Neuronal stem cell (in vitro differentiated cells): ENCODE data around the gene FRRS1L.

Experiments used
- DNase-seq: peaks from one replicate; pipeline ENCODE4 v3.0.0-alpha.2; 2013; ENCODE audit warnings: low spot score
- H2AFZ ChIP-seq: one replicate; pipeline ENCODE4 v1.6.1; 2013; ENCODE audit warnings: mild to moderate bottlenecking, low read length, inconsistent platforms
- H2AK5ac ChIP-seq: 2 replicates; pipeline ENCODE4 v1.6.1; 2013; ENCODE audit warnings: low read depth, mild to moderate bottlenecking, inconsistent platforms, low read length, moderate library complexity, mixed read lengths
- H2BK120ac ChIP-seq: 2 replicates; pipeline ENCODE4 v1.6.1; 2013; ENCODE audit warnings: low read depth, mild to moderate bottlenecking, inconsistent platforms, low read length, moderate library complexity, mixed read lengths
- H2BK12ac ChIP-seq: one replicate; pipeline ENCODE4 v1.6.1; 2013; ENCODE audit warnings: low read length, inconsistent platforms
- H2BK15ac ChIP-seq: 2 replicates; pipeline ENCODE4 v1.6.1; 2013; ENCODE audit warnings: mild to moderate bottlenecking, low read length, inconsistent platforms, mixed read lengths
- H2BK5ac ChIP-seq: one replicate; pipeline ENCODE4 v1.6.1; 2013; ENCODE audit warnings: inconsistent platforms, mild to moderate bottlenecking, low read length, moderate library complexity
- H3K14ac ChIP-seq: one replicate; pipeline ENCODE4 v1.6.1; 2013; ENCODE audit warnings: low read length, inconsistent platforms
- H3K18ac ChIP-seq: 2 replicates; pipeline ENCODE4 v1.6.1; 2013; ENCODE audit warnings: low read length, inconsistent platforms
- H3K23ac ChIP-seq: 2 replicates; pipeline ENCODE4 v1.6.1; 2013; ENCODE audit warnings: low read depth, mild to moderate bottlenecking, mixed read lengths, low read length, inconsistent platforms; ENCODE audit not compliant: poor library complexity
- H3K27ac ChIP-seq: replicated peaks from 3 replicates; pipeline ENCODE4 v1.5.1; 2013; ENCODE audit warnings: low read length, inconsistent platforms
- H3K27me3 ChIP-seq, 3 experiments: 2 replicates each; pipeline ENCODE4 v1.6.1; 2013; ENCODE audit warnings: low read length in 3 of 3, mild to moderate bottlenecking in 2 of 3, inconsistent platforms in 1 of 3, low read depth in 1 of 3, mixed read lengths in 1 of 3, moderate library complexity in 1 of 3; ENCODE audit not compliant: control insufficient read depth in 3 of 3, insufficient read depth in 3 of 3
- H3K36me3 ChIP-seq, 2 donors: replicated peaks in 1 of 2; 2 replicates each; pipeline ENCODE4 v1.6.1; 2013; ENCODE audit warnings: low read length in 2 of 2; ENCODE audit not compliant: control insufficient read depth in 2 of 2, insufficient read depth in 2 of 2
- H3K4ac ChIP-seq: 2 replicates; pipeline ENCODE4 v1.6.1; 2013; ENCODE audit warnings: inconsistent platforms, mild to moderate bottlenecking, low read length, moderate library complexity
- H3K4me1 ChIP-seq, 2 donors: 1 replicate in 1 of 2; 2 replicates in 1 of 2; pipeline ENCODE4 v1.6.1; 2013; ENCODE audit warnings: low read length in 2 of 2, low read depth in 1 of 2; ENCODE audit not compliant: control insufficient read depth in 2 of 2, insufficient read depth in 1 of 2
- H3K4me2 ChIP-seq: one replicate; pipeline ENCODE4 v1.6.1; 2013; ENCODE audit warnings: mild to moderate bottlenecking, low read length, inconsistent platforms; ENCODE audit not compliant: insufficient read depth, poor library complexity, severe bottlenecking
- H3K4me3 ChIP-seq, 2 donors: 2 replicates each; pipeline ENCODE4 v1.5.1; 2013; ENCODE audit warnings: low read length in 2 of 2, mild to moderate bottlenecking in 2 of 2, inconsistent platforms in 1 of 2, moderate library complexity in 1 of 2
- H3K79me1 ChIP-seq: one replicate; pipeline ENCODE4 v1.6.1; 2013; ENCODE audit warnings: low read depth, mild to moderate bottlenecking, inconsistent platforms, low read length, moderate library complexity
- H3K9ac ChIP-seq: one replicate; pipeline ENCODE4 v1.6.1; 2013; ENCODE audit warnings: mild to moderate bottlenecking, low read depth, low read length, inconsistent platforms; ENCODE audit not compliant: poor library complexity
- H3K9me3 ChIP-seq, 2 donors: replicated peaks in 1 of 2; 2 replicates each; pipeline versions ENCODE3 to v1.6.1; 2013; ENCODE audit warnings: low read length in 2 of 2, mild to moderate bottlenecking in 2 of 2, inconsistent platforms in 1 of 2, low read depth in 1 of 2, mixed read lengths in 1 of 2, moderate library complexity in 1 of 2; ENCODE audit not compliant: control insufficient read depth in 2 of 2, insufficient read depth in 1 of 2
- H4K8ac ChIP-seq: one replicate; pipeline ENCODE4 v1.6.1; 2013; ENCODE audit warnings: low read depth, mild to moderate bottlenecking, inconsistent platforms, low read length, moderate library complexity
- H4K91ac ChIP-seq: one replicate; pipeline ENCODE4 v1.6.1; 2013; ENCODE audit warnings: low read length, low read depth, mild to moderate bottlenecking, inconsistent platforms; ENCODE audit not compliant: poor library complexity
- WGBS, 2 donors: extraction: QIAGEN DNeasy Blood & Tissue Kit; methylation state at CpG; one replicate each; pipeline ENCODE4 v1.1.7; 2013; ENCODE audit warnings: missing lambda C conversion rate in 2 of 2, mixed read lengths in 1 of 2; ENCODE audit not compliant: insufficient read length in 2 of 2, insufficient replicate concordance in 1 of 2; ENCODE audit errors: extremely low coverage in 2 of 2; 5-methylcytosine and 5-hydroxymethylcytosine counted together

Gene FRRS1L

GRCh38 chr9:109143881-109144562 is 23.0 kb downstream of the FRRS1L start:
- DNase-seq: no peak
- no CpG with 5 or more reads among the region's 5 CpGs for WGBS, 2 donors

GRCh38 chr9:109141375-109141774 is 25.7 kb downstream of the FRRS1L start:
- Histone ChIP-seq H4K91ac (no peak overlapping the region), H3K4me2 (no peak overlapping the region), H2AK5ac (no peak overlapping the region), H3K79me1 (no peaks in the 10 kb centered on the region), H3K9me3 (no peaks in the 10 kb centered on the region), H3K4ac (no peak overlapping the region), H2BK15ac (no peak overlapping the region), H2BK120ac (no peak overlapping the region), H3K18ac (no peak overlapping the region), H3K27ac (no peak overlapping the region), H3K4me3 (no peak overlapping the region), H3K9ac (no peak overlapping the region), H3K36me3 (no peaks in the 10 kb centered on the region), H3K27me3 (no peaks in the 10 kb centered on the region), H4K8ac (no peak overlapping the region), H3K14ac (no peak overlapping the region), H2AFZ (no peak overlapping the region), H2BK12ac (no peak overlapping the region), H3K4me1 (no peaks in the 10 kb centered on the region), H2BK5ac (no peak overlapping the region), H3K23ac (no peak overlapping the region)
- no CpG with 5 or more reads among the region's 5 CpGs for WGBS, 2 donors
- no peak for DNase-seq

More at GRCh38 chr9:109143881-109144562, 23.0 kb downstream of the FRRS1L start:
- H2BK15ac ChIP-seq: no peak overlapping the region
- H4K8ac ChIP-seq: no peak overlapping the region
- H2BK12ac ChIP-seq: no peak overlapping the region
- no peak overlapping the region for H3K4me2 ChIP-seq
- peaks cover 0 to 15% (median 0%) of the 10 kb centered on the region in 3 experiments for H3K27me3 ChIP-seq
- no peak overlapping the region for H3K9ac ChIP-seq
- no peak overlapping the region for H3K23ac ChIP-seq
- H2AFZ ChIP-seq: no peak overlapping the region
- H3K4ac ChIP-seq: no peak overlapping the region
- no peaks in the 10 kb centered on the region for H3K79me1 ChIP-seq
- H2BK5ac ChIP-seq: no peak overlapping the region
- H3K4me1 ChIP-seq: no peaks in the 10 kb centered on the region
- no peak overlapping the region for H3K14ac ChIP-seq
- H2AK5ac ChIP-seq: no peak overlapping the region
- H3K18ac ChIP-seq: no peak overlapping the region
- H3K36me3 ChIP-seq: no peaks in the 10 kb centered on the region
- no peak overlapping the region for H3K4me3 ChIP-seq
- H3K9me3 ChIP-seq: no peaks in the 10 kb centered on the region
- H4K91ac ChIP-seq: no peak overlapping the region
- H3K27ac ChIP-seq: no peak overlapping the region
- H2BK120ac ChIP-seq: no peak overlapping the region

GRCh38 chr9:109139851-109140250 is 27.2 kb downstream of the FRRS1L start:
- H2AFZ ChIP-seq: no peak overlapping the region
- H4K91ac ChIP-seq: no peak overlapping the region
- no peaks in the 10 kb centered on the region for H3K27me3 ChIP-seq
- no peak overlapping the region for H3K4me3 ChIP-seq
- H4K8ac ChIP-seq: no peak overlapping the region
- H2BK5ac ChIP-seq: no peak overlapping the region
- no peaks in the 10 kb centered on the region for H3K36me3 ChIP-seq
- H2BK15ac ChIP-seq: no peak overlapping the region
- WGBS, 2 donors: no CpG with 5 or more reads among the region's 1 CpG
- no peak overlapping the region for H3K27ac ChIP-seq
- no peaks in the 10 kb centered on the region for H3K79me1 ChIP-seq
- H3K4me1 ChIP-seq: no peaks in the 10 kb centered on the region
- no peak overlapping the region for H3K23ac ChIP-seq
- H3K4me2 ChIP-seq: no peak overlapping the region
- H3K14ac ChIP-seq: no peak overlapping the region
- no peak overlapping the region for H2BK120ac ChIP-seq
- H2BK12ac ChIP-seq: no peak overlapping the region
- H3K9me3 ChIP-seq: no peaks in the 10 kb centered on the region
- no peak overlapping the region for H2AK5ac ChIP-seq
- H3K18ac ChIP-seq: no peak overlapping the region
- no peak overlapping the region for H3K9ac ChIP-seq
- no peak for DNase-seq
- no peak overlapping the region for H3K4ac ChIP-seq

GRCh38 chr9:109138421-109138820 is 28.6 kb downstream of the FRRS1L start:
- no peaks in the 10 kb centered on the region for H3K36me3 ChIP-seq
- H4K8ac ChIP-seq: no peak overlapping the region
- no peak overlapping the region for H2AFZ ChIP-seq
- H3K4me1 ChIP-seq: no peaks in the 10 kb centered on the region
- H3K4me3 ChIP-seq: no peak overlapping the region
- H3K79me1 ChIP-seq: no peaks in the 10 kb centered on the region
- no peak overlapping the region for H2BK120ac ChIP-seq
- no peak overlapping the region for H2BK5ac ChIP-seq
- no CpG with 5 or more reads among the region's 2 CpGs for WGBS, 2 donors
- no peak overlapping the region for H4K91ac ChIP-seq
- no peak overlapping the region for H3K4me2 ChIP-seq
- peaks cover 0 to 8% (median 0%) of the 10 kb centered on the region in 3 experiments for H3K27me3 ChIP-seq
- no peak overlapping the region for H3K23ac ChIP-seq
- H3K4ac ChIP-seq: no peak overlapping the region
- H3K18ac ChIP-seq: no peak overlapping the region
- H3K14ac ChIP-seq: no peak overlapping the region
- H3K27ac ChIP-seq: no peak overlapping the region
- no peak for DNase-seq
- H2AK5ac ChIP-seq: no peak overlapping the region
- no peak overlapping the region for H2BK15ac ChIP-seq
- H2BK12ac ChIP-seq: no peak overlapping the region
- H3K9me3 ChIP-seq: no peaks in the 10 kb centered on the region
- H3K9ac ChIP-seq: no peak overlapping the region
